Activated naive CD4-positive, alpha-beta T cell treated with anti-CD3 and anti-CD28 coated beads, Interleukin-2, amount 10 ng/mL, durations not matched to agents 7 days and 5 days (primary cell): ENCODE results near the gene KLRD1.

Source experiments
- CTCF ChIA-PET: fragments of 350-600 bp; sonication (Branson Sonifier 250); formaldehyde crosslinking; loops from one replicate; lab custom pipeline; 2021; ENCODE audit warnings: antibody characterized with exemption; lab: Charles Lee
- DNase-seq: peaks from one replicate; pipeline ENCODE4 v3.0.0-alpha.2; 2020
- H3K27ac Mint-ChIP-seq: one replicate; pipeline ENCODE4 v1.8.0; 2021; ENCODE audit warnings: mild to moderate bottlenecking, moderate library complexity, mixed read lengths
- H3K27me3 Mint-ChIP-seq: one replicate; pipeline ENCODE4 v1.8.0; 2021; ENCODE audit warnings: mild to moderate bottlenecking, mixed read lengths
- H3K36me3 Mint-ChIP-seq: one replicate; pipeline ENCODE4 v1.8.0; 2021; ENCODE audit warnings: mixed read lengths
- H3K4me1 Mint-ChIP-seq: one replicate; pipeline ENCODE4 v1.8.0; 2021; ENCODE audit warnings: mixed read lengths
- H3K4me3 Mint-ChIP-seq: one replicate; pipeline ENCODE4 v1.8.0; 2021; ENCODE audit warnings: mild to moderate bottlenecking, moderate library complexity, mixed read lengths
- H3K9me3 Mint-ChIP-seq: one replicate; pipeline ENCODE4 v1.8.0; 2021; ENCODE audit warnings: mixed read lengths

The KLRD1 gene

GRCh38 chr12:10307630-10308029 is at the start of gene KLRD1:
Gene KLRD1 (plus strand): TSS chr12:10307870. CDS start chr12:10308078, 208 bp downstream.
- Mint-ChIP-seq H3K27ac (peak within 1 kb of the TSS; percentile 25), H3K27me3 (no peaks in the 10 kb centered on the region), H3K36me3 (no peaks in the 10 kb centered on the region), H3K4me3 (no peak within 1 kb of the TSS), H3K9me3 (no peaks in the 10 kb centered on the region), H3K4me1 (peaks cover 8% of the 10 kb centered on the region)
- no peak for DNase-seq
- CTCF ChIA-PET, result no interaction called here

- H3K27ac Mint-ChIP-seq, result no peak overlapping the region
- no peak overlapping the region for H3K4me3 Mint-ChIP-seq
- H3K27me3 Mint-ChIP-seq, result peaks cover 5% of the 10 kb centered on the region
- H3K9me3 Mint-ChIP-seq, result peaks cover 4% of the 10 kb centered on the region
- DNase-seq, result no peak
- no peaks in the 10 kb centered on the region for H3K36me3 Mint-ChIP-seq
- no peaks in the 10 kb centered on the region for H3K4me1 Mint-ChIP-seq
- CTCF ChIA-PET, result no interaction called here
Observed at GRCh38 chr12:10260927-10261326, 46.7 kb upstream of the KLRD1 start.

- CTCF ChIA-PET, result no interaction called here
- no peaks in the 10 kb centered on the region for H3K27me3 Mint-ChIP-seq
- no peak for DNase-seq
- H3K27ac Mint-ChIP-seq, result no peak overlapping the region
- no peaks in the 10 kb centered on the region for H3K4me1 Mint-ChIP-seq
- H3K36me3 Mint-ChIP-seq, result no peaks in the 10 kb centered on the region
- no peak overlapping the region for H3K4me3 Mint-ChIP-seq
- no peaks in the 10 kb centered on the region for H3K9me3 Mint-ChIP-seq
Observed at GRCh38 chr12:10268037-10268436, 39.6 kb upstream of the KLRD1 start.

GRCh38 chr12:10272467-10272866 is 35.2 kb upstream of the KLRD1 start:
- peaks cover 4% of the 10 kb centered on the region for H3K27me3 Mint-ChIP-seq
- no peak overlapping the region for H3K4me3 Mint-ChIP-seq
- CTCF ChIA-PET, result no interaction called here
- H3K4me1 Mint-ChIP-seq, result no peaks in the 10 kb centered on the region
- no peak overlapping the region for H3K27ac Mint-ChIP-seq
- no peak for DNase-seq
- H3K9me3 Mint-ChIP-seq, result no peaks in the 10 kb centered on the region
- no peaks in the 10 kb centered on the region for H3K36me3 Mint-ChIP-seq

- Mint-ChIP-seq H3K4me1 (no peaks in the 10 kb centered on the region), H3K4me3 (no peak overlapping the region), H3K27ac (no peak overlapping the region), H3K27me3 (peaks cover 8% of the 10 kb centered on the region), H3K9me3 (no peaks in the 10 kb centered on the region), H3K36me3 (no peaks in the 10 kb centered on the region)
- CTCF ChIA-PET, result no interaction called here
- DNase-seq, result no peak
Observed at GRCh38 chr12:10276774-10277173, 30.9 kb upstream of the KLRD1 start.

- Mint-ChIP-seq H3K9me3 (no peaks in the 10 kb centered on the region), H3K36me3 (no peaks in the 10 kb centered on the region), H3K4me1 (no peaks in the 10 kb centered on the region), H3K27me3 (peaks cover 8% of the 10 kb centered on the region), H3K4me3 (no peak overlapping the region), H3K27ac (no peak overlapping the region)
- CTCF ChIA-PET, result no interaction called here
- no peak for DNase-seq
Observed at GRCh38 chr12:10278104-10278503, 29.6 kb upstream of the KLRD1 start.

GRCh38 chr12:10279937-10280336 is 27.7 kb upstream of the KLRD1 start:
- no peak for DNase-seq
- no peaks in the 10 kb centered on the region for H3K9me3 Mint-ChIP-seq
- no peaks in the 10 kb centered on the region for H3K4me1 Mint-ChIP-seq
- no peak overlapping the region for H3K4me3 Mint-ChIP-seq
- H3K36me3 Mint-ChIP-seq, result no peaks in the 10 kb centered on the region
- CTCF ChIA-PET, result no interaction called here
- no peak overlapping the region for H3K27ac Mint-ChIP-seq
- peaks cover 9% of the 10 kb centered on the region for H3K27me3 Mint-ChIP-seq

GRCh38 chr12:10283027-10283426 is 24.6 kb upstream of the KLRD1 start:
- H3K36me3 Mint-ChIP-seq, result no peaks in the 10 kb centered on the region
- no peak overlapping the region for H3K4me3 Mint-ChIP-seq
- no peak overlapping the region for H3K27ac Mint-ChIP-seq
- H3K9me3 Mint-ChIP-seq, result no peaks in the 10 kb centered on the region
- H3K27me3 Mint-ChIP-seq, result peaks cover 5% of the 10 kb centered on the region
- H3K4me1 Mint-ChIP-seq, result peaks cover 10% of the 10 kb centered on the region
- DNase-seq, result no peak
- CTCF ChIA-PET, result no interaction called here

- H3K36me3 Mint-ChIP-seq, result no peaks in the 10 kb centered on the region
- no peaks in the 10 kb centered on the region for H3K9me3 Mint-ChIP-seq
- H3K27ac Mint-ChIP-seq, result no peak overlapping the region
- H3K27me3 Mint-ChIP-seq, result peaks cover 4% of the 10 kb centered on the region
- peak; percentile 30 for DNase-seq
- CTCF ChIA-PET, result no interaction called here
- peaks cover 10% of the 10 kb centered on the region for H3K4me1 Mint-ChIP-seq
- H3K4me3 Mint-ChIP-seq, result no peak overlapping the region
Observed at GRCh38 chr12:10285919-10286318, 21.8 kb upstream of the KLRD1 start.

- Mint-ChIP-seq H3K4me1 (peaks cover 24% of the 10 kb centered on the region), H3K27ac (no peak overlapping the region), H3K4me3 (no peak overlapping the region), H3K9me3 (no peaks in the 10 kb centered on the region), H3K36me3 (no peaks in the 10 kb centered on the region), H3K27me3 (no peaks in the 10 kb centered on the region)
- no peak for DNase-seq
- CTCF ChIA-PET, result no interaction called here
Observed at GRCh38 chr12:10289005-10289754, 18.5 kb upstream of the KLRD1 start.

- peaks cover 20% of the 10 kb centered on the region for H3K4me1 Mint-ChIP-seq
- CTCF ChIA-PET, result no interaction called here
- no peak for DNase-seq
- no peak overlapping the region for H3K27ac Mint-ChIP-seq
- no peak overlapping the region for H3K4me3 Mint-ChIP-seq
- no peaks in the 10 kb centered on the region for H3K9me3 Mint-ChIP-seq
- no peaks in the 10 kb centered on the region for H3K27me3 Mint-ChIP-seq
- peaks cover 1% of the 10 kb centered on the region for H3K36me3 Mint-ChIP-seq
Observed at GRCh38 chr12:10291030-10291429, 16.6 kb upstream of the KLRD1 start.

GRCh38 chr12:10293151-10293550 is 14.5 kb upstream of the KLRD1 start:
- H3K9me3 Mint-ChIP-seq, result no peaks in the 10 kb centered on the region
- CTCF ChIA-PET, result no interaction called here
- no peaks in the 10 kb centered on the region for H3K27me3 Mint-ChIP-seq
- peak overlapping the region; percentile 1 for H3K27ac Mint-ChIP-seq
- peaks cover 16% of the 10 kb centered on the region for H3K4me1 Mint-ChIP-seq
- peaks cover 1% of the 10 kb centered on the region for H3K36me3 Mint-ChIP-seq
- no peak for DNase-seq
- no peak overlapping the region for H3K4me3 Mint-ChIP-seq

GRCh38 chr12:10293570-10294227 is 14.0 kb upstream of the KLRD1 start:
- H3K4me3 Mint-ChIP-seq, result no peak overlapping the region
- H3K36me3 Mint-ChIP-seq, result peaks cover 1% of the 10 kb centered on the region
- peak overlapping the region; percentile 9 for H3K27ac Mint-ChIP-seq
- CTCF ChIA-PET, result no interaction called here
- H3K9me3 Mint-ChIP-seq, result no peaks in the 10 kb centered on the region
- H3K27me3 Mint-ChIP-seq, result no peaks in the 10 kb centered on the region
- H3K4me1 Mint-ChIP-seq, result peaks cover 16% of the 10 kb centered on the region
- no peak for DNase-seq

GRCh38 chr12:10301103-10301502 is 6.6 kb upstream of the KLRD1 start:
- Mint-ChIP-seq H3K9me3 (peaks cover 6% of the 10 kb centered on the region), H3K4me3 (no peak overlapping the region), H3K27ac (no peak overlapping the region), H3K36me3 (no peaks in the 10 kb centered on the region), H3K27me3 (no peaks in the 10 kb centered on the region), H3K4me1 (peaks cover 12% of the 10 kb centered on the region)
- CTCF ChIA-PET, result interaction anchor here (0.6 kb wide), 1 partner anchor 362 kb away, joined by 3 read pairs; no protein-coding TSS in a partner anchor
- no peak for DNase-seq

- peaks cover 6% of the 10 kb centered on the region for H3K9me3 Mint-ChIP-seq
- CTCF ChIA-PET, result no interaction called here
- H3K4me1 Mint-ChIP-seq, result peaks cover 14% of the 10 kb centered on the region
- H3K36me3 Mint-ChIP-seq, result no peaks in the 10 kb centered on the region
- no peaks in the 10 kb centered on the region for H3K27me3 Mint-ChIP-seq
- H3K27ac Mint-ChIP-seq, result no peak overlapping the region
- DNase-seq, result no peak
- no peak overlapping the region for H3K4me3 Mint-ChIP-seq
Observed at GRCh38 chr12:10304161-10304574, 3.5 kb upstream of the KLRD1 start.
